Erythroblast (primary cell): ENCODE measurements around the gene ALMS1.
"Not testable (repeated sequence)": the region's sequence is repeated elsewhere in the genome, so short reads cannot be mapped to it uniquely, and the experiment has no call there.

Experiments used
- GATA1 ChIP-seq: IDR thresholded peaks from 2 replicates; pipeline ENCODE4 v1.6.1; 2011; ENCODE audit warnings: low read depth, mild to moderate bottlenecking, control low read depth, low read length, moderate library complexity
- POLR2A ChIP-seq: IDR thresholded peaks from 2 replicates; pipeline ENCODE4 v1.6.1; 2011; ENCODE audit warnings: mild to moderate bottlenecking, low read length

- not testable (repeated sequence) for TF ChIP-seq POLR2A, GATA1
Observed at GRCh38 chr2:73504850-73505249, 119.2 kb downstream of the ALMS1 start.
